HG03457 (cell line): ENCODE measurements around the gene LRRC4C.

Experiments
- ATAC-seq: cut with Tn5 transposase; IDR thresholded peaks from one replicate; pipeline ENCODE4 v1.9.1; 2021; ENCODE audit warnings: moderate number of reproducible peaks; ENCODE audit not compliant: unreplicated experiment

Gene LRRC4C

DNA sequence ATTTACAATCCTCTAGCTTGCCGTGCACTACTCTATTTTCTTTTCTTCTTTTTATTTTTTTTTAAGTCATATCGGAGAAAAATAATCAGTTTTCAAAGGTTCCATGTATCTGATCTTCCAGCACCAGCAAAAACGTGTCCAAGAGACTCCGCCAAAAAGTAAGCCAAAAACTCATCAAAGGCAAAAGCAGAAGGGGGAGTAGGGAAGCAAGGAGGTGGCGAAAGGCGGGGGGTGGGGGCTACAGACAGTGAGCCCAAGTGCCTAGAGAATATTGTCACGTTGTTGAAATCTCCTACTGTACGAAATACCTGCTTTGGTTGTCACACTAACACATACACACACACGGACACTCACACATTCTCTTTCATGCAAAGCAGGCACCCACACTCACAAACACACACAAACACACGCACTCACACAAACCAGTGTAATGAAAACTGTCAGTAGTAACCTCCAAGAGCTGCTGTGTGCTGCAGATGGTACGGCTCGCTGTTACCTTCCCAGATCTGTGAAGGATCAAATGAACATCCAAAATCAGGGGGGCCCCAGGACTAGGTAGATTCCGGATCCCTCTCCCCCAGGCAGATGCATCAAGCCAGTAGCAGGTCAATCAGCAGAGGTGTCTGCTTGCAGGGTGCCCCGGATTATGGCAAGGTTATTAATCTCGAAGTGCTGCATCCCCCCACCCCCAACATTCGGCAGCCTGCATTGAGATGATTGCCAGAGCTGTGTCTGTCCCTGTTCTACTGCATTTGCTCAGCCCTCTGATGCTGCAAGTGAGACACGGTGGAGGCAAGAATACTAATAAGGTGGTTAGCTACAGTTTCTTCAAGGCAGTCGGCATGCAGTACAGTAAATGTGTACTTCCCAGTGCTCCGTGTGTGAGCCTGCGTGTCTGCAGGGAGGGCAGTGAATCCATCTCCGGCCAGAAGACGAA lies at the start of gene LRRC4C:
LRRC4C (minus strand) TSS at position 188 of the 937 bp plus-strand sequence.
- no peak for ATAC-seq

DNA sequence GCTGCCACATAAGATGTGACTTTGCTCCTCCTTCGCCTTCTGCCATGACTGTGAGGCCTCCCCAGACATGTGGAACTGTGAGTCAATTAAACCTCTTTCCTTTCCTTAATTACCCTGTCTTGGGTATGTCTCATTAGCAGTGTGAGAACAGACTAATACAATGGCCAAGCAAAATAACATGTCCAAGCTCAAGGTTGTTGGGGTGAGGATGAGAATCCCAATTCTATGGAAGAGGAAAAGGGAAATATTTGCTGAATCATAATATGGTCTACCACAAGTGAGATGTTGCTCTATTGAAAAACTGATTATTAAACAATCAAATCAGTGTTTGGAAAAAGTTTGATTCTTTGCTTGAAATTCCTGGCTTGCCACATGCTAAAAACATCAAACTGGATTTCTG lies 48.7 kb upstream of the LRRC4C start:
- no peak for ATAC-seq

DNA sequence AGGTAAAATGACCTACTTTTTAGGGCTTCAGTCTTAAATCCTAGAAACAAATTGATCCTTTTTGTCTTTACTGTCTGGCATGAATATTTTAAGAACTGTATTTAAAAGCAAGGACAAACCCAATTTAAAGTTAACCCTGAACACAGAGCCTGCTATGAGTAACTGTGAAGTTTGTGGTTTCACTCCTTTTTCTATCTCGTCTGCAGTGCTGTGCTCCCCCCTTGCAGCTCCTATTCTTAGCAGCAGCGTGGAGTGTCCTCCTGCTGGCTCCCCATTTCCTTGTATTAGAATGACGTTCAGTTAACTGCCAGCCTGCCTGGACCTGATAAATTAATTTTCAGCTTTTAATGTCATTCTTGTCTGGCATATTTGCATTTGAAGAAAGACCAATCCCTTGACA lies 40.0 kb upstream of the LRRC4C start:
- no peak for ATAC-seq

DNA sequence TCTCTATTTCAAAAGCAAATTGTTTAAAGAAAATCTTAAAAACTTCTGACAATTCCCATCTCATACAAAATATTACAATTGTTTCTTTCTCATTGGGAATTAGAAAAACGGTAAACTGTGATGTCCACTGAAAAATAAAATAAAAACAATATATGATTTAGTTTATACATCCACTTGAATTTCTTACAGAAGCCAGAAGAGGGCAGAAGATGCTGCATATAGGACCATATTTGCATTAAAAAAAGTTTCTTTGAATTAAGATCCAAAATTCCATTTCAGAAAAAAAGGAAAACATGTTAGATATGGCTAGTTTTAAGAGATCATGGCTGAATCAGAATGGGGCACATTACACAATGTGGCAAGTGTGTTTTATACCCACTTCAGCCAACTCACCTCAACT lies 39.3 kb upstream of the LRRC4C start:
- no peak for ATAC-seq

DNA sequence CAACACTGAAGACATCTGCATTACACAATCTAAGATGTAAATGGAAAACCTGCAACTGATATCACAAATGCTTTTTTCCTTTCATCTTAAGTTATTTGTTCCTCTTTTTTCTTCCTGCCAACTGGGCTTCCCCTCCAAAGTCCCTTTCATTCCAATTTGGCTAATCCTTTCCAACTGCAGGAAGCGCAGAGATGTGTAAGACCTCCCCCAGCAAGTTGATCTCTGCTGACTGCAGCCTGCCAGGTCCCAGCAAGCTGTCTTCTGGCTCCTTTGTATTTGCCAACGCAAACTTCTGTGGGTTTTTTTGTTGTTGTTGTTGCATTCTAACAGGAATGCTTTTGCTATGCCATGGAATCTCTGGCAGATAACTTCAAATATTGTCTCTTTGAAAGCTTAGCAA lies 38.5 kb upstream of the LRRC4C start:
- ATAC-seq: no peak

DNA sequence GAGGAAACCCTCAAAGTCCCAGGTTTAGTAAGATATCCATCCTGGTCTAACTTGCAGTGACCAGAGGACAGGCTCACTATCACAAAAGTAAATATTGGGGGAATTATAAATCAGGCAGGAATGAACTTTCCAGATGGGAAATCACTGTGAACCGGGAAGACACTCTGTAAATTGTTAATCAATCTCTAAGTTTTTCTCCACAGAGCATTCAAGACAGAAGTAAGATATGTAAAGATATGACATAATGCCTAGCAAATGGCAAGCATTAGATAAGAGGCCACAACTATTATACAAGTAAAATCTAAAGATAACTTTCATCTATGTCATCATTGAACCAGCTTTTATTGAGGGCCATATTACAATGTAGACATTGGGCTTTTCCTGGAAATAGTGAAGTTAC lies 35.3 kb upstream of the LRRC4C start:
- no peak for ATAC-seq

DNA sequence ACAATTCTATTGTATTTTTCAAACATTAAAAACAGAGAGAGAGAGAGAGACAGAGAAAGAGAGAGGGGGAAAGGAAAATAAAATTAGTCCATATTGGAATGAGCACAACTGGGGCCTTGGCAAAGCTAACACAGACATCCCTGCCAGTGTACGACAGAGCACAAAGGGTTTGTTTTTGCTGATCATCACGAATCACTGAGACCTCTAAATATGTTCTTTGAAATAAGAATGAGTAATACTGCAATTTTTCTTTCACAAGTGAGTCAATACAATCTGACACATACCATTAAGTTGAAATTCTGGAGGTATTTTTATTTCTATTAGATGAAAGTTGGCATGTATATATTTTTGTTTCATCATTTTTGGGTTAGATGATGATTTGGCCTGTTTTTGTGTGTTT lies 27.0 kb upstream of the LRRC4C start:
- ATAC-seq: no peak

DNA sequence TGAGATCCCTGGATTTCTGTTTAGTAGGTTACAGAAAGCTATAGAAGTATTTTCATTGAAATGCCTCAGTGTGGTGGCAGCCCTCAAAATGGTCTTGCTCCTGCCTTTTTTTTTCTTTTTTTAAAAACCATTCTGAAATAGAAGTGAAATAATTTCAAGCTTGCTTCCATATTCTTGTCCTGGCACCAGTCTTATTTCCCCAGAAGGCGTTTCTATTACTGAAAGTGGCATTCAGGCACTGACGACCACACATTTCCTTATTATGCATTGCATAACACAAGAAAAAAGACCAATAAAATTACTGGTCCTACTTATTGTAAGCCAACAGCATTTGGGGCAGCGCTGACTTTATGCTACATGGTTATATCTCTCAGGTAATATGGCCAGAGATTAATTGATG lies 24.5 kb upstream of the LRRC4C start:
- ATAC-seq: no peak

DNA sequence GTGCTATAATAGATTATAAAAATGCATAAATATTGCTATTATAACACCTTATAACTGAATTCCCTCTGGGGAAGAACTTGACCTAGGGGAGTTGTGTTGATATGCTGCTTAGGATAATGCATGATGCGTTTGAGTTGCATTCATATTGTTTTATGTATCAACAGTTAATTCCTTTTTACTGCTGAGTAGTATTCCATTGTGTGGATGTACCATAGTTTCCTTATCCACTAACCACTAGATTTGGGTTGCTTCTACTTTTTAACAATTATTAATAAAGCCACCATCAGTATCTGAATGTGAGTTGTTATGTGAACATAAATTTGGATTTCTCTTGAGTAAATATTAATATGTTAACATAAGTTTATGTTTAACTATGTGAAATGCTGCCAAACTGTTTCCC lies 19.7 kb upstream of the LRRC4C start:
- no peak for ATAC-seq

DNA sequence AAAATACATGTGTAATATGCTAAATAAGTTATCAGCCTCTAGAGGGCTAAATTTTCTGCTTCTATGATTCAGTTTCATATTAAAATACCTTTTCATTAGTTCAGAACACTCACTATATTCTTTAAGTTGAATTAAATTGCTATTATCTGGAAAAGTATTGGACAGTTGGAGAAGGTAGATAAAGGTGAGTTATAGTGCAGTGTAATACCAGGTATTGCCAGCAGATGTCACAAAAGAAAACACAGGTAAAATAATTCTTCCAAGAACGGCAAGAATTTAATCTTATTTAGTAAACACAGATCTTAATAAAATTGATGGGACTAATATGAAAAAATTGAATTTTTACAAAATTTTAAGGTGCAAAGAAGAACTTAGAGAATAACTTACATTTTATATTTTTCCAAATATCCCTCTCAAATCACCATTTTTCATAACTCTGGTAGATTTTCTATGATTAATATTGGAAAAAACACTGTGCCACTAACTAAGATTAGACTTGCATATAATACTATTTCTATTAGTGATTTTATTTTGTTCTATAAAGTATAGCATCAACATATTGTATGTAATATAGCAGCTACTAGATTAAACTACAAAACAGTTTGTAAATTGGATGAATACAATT lies 1.7 kb upstream of the LRRC4C start:
- no peak for ATAC-seq

DNA sequence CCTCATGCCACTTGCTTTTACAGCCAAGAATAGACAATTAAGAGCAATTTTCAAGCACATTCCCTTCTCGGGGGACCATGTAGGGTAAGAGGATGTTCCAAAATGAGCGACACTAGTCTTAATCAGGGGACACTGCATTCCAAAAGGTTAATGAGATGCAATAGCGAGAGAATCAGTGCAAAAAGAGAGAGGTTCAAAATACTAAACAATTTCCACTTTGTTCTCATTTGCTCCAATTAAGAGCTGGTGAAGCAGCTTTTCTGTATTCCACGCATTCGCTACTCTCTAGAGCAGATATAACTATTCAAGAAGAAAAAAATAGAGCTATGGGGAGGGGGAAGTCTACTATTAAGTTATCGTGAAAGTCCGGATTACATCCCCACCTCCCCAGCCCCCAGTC lies 811 bp downstream of the LRRC4C start:
- no peak for ATAC-seq

DNA sequence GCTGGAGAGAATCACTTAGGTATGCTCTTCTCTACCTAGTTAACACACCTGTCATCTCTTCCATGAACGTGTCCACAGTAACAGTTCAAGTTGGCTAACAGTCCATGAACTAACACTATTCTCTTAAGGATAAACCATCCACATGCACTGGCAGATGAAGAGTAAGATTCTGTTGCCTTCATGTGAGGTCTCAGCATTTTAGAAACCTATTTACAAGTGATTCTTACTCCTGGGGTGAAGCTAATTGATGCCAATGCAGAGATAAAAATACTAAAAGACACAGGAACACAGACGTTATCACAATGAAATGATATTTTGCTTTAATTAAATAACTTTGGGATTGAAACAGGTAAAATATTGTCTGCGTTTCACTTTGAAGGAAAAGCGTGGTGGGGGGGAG lies 1.3 kb downstream of the LRRC4C start:
- no peak for ATAC-seq

DNA sequence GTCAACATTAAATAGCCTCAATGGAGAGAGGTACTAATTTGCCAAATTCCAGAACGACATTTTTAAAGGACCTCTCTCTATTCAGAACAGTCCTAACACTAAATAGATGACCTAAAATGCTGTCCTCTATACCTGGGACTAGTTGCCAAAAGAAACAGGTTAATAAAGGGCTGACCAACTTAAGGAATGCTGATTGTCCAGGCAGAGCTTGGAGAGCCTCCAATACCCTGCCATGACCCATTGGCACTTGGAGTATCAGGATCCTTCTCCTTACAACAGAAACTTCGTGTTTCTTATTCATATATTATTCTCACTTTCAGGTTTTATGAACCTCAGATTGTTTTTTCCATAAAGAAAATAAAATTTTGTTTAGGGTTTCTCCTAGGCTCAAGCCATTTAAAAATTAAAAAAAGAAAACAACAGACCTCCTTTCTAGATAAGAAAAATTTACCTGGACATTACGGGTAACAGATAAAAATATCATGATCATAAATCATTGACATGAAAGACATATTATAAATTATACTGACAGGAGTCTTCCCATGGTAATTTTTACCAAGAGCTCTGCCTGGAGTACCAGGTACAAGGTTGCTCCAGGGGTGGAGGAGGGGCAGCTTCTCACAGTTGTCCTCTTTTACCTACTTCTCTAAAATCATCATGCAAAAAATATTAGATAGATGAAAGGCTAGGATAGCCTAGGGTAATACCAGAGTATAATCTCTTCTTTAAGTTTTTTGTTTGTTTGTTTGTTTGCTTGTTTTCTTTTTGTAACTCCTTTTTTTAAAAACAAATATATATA lies 2.0 kb downstream of the LRRC4C start:
- ATAC-seq: no peak

DNA sequence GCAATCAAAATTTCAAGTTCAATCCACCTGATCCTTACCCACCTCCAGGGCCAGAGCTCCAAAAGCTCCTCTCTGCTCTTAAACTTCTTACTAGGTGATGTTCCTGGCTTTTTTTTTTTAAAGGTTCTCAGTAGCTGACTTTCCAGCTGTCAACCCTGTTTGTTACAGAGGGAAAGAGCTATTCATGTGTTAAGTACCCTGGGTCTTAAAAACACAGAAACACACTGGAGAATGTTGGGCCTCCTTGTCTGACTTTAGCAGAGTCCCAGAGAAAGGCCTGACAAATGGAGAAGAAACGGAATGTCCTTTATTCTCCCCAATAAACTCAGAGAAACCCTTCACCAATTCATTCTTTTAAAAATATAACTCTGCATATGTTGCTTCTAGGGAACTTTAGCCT lies 3.2 kb downstream of the LRRC4C start:
- no peak for ATAC-seq

DNA sequence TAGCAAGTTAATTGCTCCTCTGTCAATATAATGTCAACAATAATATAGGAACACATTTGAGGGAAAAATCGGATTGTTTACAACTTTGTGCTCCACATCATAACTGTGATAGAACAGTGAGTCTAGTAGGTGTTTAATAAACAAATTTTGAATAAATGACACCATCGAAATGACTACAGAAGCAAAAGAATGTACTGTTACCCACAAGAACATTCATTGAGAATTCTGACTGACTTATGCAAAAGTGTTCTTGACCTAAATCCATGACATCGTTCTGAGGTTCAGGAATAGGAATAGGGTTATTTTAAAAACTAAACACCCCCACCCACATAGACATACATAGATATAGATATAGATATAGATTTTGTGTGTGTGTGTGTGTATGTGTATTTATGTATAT lies 8.4 kb downstream of the LRRC4C start:
- ATAC-seq: no peak

DNA sequence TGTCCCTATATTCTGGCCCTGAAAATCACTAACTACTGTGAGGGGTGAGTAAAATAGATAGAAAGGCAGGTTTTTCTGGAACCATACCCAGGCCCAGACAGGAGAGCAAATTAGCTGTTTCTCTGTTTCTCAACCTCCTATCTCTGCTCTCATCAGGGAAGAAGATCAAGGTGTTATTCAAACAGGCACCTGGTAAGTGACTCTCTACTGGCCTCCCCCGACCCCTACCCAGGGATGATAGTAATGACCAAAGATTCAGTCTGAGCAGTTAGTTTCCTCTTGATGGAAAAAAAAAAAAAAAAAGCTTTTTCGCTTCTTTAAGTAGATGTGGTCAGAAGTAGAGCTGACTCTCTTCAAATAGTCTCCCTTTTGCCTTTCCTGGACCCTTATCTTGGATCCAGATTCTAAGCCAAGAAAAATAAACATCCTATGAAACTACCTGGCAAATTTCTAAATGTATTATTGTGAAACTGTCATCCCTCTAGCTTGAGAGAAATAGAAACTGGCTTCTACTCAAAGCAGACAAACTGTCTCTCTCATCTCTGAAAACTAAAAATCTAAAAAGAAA lies 9.9 kb downstream of the LRRC4C start:
- ATAC-seq: no peak

DNA sequence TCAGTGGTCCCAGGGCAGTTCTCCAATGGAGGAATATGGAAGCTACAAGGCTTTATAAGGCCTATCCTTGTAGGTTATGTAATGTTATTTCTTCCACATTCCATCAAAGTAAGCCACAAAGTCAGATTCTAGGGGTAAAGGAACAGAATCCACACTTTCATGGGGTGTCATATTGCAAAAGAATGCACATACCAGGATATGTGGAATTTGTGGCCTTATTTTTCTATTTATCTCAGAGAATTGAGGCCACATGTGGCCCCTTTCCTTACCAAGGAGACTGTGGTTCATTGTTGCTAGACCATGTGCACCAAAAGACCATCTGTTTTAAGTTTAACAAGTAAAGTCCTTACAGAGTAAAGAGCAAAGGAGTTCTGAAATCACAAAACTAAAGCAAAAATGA lies 12.9 kb downstream of the LRRC4C start:
- ATAC-seq: no peak

DNA sequence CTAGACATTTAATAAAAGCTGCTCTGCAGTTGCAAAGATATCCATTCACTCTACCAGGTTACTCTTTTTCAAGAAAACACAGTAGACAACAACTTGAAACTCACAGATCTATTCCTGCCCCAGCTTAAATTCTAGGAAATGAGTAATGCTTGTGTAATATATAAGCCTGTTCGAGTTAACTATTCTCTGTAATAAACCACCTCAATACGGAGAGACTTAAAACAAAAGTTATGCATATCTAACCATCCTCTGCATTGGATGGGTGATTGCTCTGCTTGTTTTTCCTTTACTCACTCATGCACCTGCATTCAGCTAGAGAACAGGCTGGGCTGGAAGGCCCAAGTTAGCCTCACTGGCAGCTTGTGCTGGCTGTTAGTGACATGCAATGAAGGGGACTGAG lies 13.3 kb downstream of the LRRC4C start:
- ATAC-seq: no peak

DNA sequence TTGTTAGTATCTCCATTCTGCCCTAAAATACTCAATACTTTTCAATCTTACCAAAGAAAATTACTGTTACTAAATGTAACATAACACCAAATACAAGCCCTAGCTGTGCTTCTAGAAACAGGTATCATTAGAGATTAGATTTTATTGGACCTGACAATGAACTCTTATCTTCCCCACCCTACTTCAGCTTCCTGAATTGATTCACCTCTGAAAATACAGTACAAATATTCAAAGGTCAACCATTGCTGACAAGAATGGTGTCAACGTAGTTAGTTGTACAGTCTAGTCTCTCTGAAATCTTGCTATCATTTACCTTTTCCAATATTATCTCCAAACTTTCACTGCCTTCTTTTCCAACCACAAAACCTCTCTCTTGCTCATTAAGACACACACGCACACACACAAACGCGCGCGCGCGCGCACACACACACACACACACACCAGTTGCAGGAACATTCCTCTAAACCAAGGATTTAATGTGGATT lies 22.4 kb downstream of the LRRC4C start:
- no peak for ATAC-seq

DNA sequence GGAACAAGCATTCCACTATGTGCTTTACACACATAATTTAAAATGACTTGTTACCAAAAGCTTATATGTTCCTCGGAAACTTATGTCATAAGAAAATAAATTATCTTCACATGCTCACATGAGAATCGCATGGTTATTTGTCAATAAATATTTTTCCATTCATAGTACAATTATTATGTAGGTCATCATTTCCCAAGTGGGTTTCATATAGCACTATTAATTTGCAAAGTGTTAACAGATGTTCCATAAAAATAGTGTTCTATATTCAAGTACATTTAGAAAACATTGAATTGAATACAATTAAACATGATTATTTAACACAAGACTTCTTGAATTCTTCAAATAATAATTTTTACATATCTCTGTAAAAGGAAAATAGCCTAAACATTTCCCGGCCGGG lies 23.9 kb downstream of the LRRC4C start:
- ATAC-seq: no peak

DNA sequence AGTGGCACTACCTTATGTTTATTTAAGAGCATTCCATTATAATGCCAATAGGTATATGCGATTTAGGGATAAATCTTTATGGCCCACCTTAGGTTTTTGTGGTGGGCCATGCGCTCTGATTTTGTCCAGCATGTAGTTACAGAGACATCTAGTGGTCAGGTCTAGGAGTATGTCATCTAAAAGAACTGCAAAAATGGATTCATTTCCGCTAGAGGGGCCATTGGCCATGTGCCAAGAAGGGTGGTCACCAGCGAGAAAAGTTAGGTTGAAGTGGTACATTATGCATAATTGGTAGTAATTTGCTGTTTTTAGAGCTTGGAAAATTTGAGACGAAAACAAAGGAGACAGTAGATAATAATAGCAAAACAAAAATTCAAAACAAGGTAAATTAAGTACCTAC lies 27.7 kb downstream of the LRRC4C start:
- no peak for ATAC-seq
